Stimulated activated CD4-positive, alpha-beta T cell treated with anti-CD3 and anti-CD28 coated beads, Interleukin-1b, Interleukin-23, amount 100 ng/mL, for 1 hour (primary cell): ENCODE measurements around the gene CMTM6.
"Not testable (repeated sequence)": the region's sequence is repeated elsewhere in the genome, so short reads cannot be mapped to it uniquely, and the experiment has no call there.

ENCODE experiments used
- DNase-seq, 2 donors: peaks; one replicate each; pipeline ENCODE4 v3.0.0-alpha.2; 2020; ENCODE audit warnings: low read depth in 2 of 2

Gene CMTM6

DNA sequence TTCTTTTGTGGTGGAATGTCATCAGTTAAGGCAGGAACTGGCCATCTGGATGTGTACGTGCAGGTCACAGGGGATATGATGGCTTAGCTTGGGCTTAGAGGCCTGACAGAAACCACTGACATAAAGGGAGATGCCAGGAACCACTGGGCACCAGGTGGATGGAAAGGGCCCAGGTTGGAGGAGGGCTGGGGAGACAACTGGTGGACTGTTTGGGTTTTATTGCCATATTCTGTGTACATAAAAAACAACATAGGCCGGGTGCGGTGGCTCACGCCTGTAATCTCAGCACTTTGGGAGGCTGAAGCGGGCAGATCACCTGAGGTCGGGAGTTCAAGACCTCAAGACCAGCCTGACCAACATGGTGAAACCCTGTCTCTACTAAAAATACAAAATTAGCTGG lies 35.8 kb downstream of the CMTM6 start:
- DNase-seq: not testable (repeated sequence)

DNA sequence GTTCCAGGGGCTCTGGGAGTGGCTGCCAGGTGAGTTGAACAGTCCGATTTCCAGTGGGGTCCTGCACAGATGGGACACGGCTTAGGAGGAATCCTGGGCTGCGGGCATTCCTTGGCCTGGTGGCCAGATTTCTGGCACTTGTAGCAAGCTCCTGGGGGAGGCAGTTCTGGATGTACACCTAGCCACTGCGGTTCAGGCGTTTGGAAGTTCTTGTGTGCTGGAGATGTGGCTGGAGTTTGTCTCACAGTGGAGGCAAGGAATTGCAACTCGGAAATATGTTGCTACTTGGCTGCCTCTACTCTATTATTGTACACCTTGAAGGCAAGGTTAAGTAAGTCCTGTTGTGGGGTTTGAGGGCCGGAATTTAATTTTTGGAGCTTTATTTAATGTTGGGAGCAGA lies 37.9 kb downstream of the CMTM6 start:
- not testable (repeated sequence) for DNase-seq

DNA sequence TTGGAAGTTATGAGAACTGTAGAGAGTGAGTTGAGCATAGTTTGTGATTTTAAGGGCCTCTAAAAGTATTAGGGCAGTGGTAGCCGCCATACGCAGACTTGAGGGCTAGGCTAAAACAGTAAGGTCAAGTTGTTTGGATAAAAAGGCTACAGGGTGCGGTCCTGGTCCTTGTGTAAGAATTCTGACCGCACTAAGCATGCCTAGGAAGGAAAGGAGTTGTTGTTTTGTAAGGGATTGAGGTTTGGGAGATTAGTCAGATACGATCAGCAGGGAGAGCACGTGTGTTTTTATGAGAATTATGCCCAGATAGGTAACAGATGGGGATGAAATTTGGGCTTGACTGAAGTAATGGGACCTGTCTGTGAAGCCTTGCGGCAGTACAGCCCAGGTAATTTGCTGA lies 39.2 kb downstream of the CMTM6 start:
- not testable (repeated sequence) for DNase-seq

DNA sequence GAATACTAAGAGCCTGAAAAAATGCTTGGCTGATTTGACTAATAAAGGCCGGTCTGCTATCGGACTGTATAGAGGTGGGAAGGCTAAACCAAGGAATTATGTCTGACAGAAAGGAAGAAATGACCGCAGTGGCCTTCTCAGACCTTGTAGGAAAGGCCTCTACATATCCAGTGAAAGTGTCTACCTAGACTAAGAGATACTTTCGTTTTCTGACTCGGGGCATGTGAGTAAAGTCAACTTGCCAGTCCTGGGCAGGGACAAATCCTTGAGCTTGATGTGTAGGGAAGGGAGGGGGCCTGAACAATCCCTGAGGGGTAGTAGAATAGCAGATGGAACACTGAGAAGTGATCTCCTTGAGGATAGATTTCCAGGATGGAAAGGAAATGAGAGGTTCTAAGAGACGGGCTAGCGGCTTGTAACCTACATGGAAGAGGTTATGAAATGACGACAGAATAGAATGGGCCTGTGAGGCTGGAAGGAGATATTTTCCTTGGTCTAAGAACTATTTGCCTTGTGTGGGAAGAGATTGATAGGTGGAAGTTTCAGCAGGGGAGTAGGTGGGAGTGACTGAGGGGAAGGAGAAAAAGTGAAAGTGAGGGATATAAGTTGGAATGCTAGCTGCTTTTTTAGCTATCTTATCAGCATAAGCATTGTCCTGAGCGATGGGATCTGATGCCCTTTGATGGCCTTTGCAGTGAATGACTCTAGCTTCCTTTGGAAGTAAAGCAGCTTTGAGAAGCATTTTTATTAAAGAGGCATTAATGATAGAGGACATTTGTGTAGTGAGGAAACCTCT lies 40.3 kb downstream of the CMTM6 start:
- DNase-seq: not testable (repeated sequence)

DNA sequence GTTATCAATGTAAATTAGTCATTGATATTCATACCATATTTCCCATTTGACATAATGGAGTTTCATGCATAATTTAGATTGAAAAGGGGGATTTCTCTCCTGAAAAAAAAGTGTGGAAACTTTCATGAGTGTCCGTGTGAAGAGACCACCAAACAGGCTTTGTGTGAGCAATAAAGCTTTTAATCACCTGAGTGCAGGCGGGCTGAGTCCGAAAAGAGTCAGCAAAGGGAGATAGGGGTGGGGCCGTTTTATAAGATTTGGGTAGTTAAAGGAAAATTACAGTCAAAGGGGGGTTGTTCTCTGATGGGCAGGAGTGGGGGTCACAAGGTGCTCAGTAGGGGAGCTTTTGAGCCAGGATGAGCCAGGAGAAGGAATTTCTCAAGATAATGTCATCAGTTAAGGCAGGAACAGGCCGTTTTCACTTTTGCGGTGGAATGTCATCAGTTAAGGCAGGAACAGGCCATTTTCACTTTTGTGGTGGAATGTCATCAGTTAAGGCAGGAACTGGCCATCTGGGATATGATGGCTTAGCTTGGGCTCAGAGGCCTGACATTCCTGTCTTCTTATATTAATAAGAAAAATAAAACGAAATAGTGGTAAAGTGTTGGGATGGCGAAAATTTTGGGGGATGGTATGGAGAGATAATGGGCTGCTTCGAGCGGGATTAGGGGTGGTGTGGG lies 41.7 kb downstream of the CMTM6 start:
- not testable (repeated sequence) for DNase-seq

DNA sequence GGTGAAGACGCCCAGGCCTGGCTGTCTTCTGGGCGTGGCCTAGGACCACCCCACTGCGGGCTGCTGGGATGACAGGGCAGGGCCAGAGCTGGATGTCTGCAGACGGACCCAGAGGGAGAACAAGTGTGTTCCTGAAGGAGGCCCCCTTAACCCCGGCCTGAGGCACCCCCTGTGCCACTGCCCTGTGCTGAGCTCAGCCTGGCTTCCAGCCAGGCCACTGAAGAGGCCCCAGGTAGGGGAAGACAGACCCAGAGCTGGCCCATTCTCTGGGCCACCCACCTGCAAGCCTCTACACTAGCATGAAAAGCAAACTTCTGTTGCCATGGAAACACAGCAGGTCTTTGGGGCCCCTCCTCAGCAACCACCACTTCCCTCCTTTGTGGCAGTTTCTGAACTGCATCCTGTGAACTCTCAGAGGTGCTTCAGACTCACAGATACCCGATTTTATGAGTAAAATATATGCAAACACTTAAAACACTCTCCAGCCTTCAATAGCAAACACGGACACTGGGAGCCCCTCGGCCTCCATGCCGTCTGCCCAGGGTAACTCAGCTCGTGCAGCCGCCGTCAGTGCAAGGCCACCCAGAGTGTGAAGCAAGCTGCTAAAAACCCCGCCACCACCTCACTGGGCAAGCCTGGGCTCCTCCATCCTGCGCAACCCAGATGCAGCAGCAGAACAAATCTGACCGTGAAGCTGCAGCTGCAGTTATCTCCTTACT lies 42.5 kb downstream of the CMTM6 start:
- peak in 1 of 2 donors; percentile 42 for DNase-seq

DNA sequence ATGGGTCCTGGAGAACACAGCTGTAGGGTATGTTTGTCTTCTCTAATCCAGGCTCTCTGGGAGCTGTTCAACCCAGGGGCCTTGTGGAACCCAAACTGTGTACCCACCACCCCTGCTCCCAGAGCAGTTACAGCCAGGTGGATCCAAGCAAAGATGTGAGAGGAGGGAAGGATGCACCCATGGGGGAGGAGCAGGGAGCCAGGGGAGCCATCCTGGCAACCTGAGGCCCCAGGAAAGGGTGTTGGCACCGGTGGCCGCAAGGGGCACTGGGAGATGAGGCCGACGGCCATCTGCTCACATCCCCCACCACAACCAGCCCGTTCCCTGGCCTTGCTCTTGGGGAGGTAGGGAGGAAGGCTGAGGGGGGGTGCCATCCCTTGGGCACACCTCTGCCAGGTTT lies 43.2 kb downstream of the CMTM6 start:
- DNase-seq: no peak

DNA sequence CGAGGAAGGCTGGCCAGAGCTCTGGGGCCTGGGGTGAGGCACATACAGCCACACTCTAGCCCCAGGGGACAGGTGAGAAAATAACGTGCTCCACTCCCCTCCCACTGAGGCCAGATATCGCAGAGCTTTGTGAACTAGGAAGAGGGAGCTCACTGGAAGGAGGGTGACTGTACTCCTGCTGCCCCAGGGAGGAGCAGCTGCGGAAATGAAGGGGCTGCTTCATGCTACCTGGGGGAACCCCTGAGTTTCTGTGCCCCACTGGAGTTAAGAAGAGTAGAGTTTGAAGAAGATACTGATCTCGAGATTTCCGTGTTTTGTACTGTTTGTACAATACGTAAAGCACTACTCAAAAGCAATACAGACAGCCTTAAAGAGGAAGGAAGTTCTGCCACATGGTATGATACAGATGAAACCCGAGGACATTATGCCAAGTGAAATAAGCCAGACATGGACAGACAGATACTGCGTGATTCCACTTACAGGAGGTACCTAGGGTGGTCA lies 44.6 kb downstream of the CMTM6 start:
- DNase-seq: no peak

DNA sequence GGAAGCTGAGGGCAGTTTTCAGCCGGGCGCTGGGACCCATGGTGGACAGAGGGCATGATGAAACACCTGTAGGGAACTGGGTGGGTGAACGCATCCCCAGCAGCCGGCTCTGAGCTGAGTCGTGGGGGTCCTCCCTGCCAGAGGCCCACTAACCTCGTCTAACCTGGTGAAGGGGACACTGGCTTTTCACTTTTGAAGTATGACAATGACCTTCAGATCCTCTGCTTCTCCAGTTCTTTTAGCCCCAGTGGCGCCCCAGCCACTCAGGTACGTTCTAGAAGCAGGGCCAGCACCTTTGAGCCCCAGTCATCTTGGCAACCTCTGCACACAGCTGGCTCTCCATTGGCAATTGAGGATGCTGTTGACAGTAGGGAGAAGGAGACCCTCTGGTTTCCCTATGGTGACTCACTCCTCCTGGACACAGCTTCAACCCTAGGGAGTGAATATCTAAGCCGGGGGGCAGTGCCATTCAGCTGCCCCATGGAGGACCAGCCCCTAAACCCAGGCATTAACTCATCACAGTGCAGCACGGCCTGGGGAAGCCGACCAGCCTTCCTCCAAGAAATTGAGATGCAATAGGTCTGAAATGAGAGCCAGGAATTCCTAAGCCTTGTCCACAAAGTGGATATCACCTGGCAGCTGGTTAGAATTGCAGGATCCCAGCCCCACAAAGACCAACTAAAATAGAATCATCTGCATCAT lies 46.1 kb downstream of the CMTM6 start:
- no peak for DNase-seq

DNA sequence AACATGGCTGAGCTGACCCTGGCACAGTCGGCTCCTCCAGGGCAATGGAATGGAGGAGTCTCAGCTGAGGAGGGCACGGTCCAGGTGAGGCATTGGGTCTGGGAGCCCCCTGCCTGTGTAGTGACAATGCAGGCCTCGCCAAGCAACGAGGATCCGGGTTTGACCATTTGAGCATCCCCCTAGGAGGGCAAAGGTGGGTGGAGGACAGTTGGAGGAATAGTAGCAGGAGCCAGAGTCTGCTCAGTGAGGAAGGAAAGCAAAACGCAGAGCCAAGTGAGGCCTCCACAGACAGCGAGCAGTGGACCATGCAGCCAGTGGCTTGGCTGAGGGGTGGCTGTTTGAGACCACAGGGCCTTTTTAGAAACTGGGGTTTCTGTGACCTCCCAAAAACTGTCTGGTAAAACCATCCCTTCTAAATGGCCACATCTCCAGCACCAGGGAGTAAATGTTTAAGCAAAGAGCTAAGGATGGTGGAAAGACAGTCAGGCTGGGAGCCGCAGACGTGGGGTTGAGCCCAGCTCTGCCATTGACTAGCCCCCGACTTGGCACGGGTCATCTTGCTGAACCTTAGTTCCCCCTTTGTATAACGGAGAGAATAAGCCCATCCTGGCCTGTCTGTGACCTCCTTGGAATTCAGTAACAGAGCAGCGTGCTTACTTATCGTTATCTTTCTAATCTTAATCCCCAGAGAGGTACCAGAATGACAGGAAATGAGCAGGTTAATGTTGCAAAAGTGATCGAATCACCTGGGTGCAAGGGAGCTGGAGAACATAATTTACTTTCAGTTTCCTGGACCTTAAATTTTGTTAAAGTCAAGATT lies 46.8 kb downstream of the CMTM6 start:
- DNase-seq: no peak

DNA sequence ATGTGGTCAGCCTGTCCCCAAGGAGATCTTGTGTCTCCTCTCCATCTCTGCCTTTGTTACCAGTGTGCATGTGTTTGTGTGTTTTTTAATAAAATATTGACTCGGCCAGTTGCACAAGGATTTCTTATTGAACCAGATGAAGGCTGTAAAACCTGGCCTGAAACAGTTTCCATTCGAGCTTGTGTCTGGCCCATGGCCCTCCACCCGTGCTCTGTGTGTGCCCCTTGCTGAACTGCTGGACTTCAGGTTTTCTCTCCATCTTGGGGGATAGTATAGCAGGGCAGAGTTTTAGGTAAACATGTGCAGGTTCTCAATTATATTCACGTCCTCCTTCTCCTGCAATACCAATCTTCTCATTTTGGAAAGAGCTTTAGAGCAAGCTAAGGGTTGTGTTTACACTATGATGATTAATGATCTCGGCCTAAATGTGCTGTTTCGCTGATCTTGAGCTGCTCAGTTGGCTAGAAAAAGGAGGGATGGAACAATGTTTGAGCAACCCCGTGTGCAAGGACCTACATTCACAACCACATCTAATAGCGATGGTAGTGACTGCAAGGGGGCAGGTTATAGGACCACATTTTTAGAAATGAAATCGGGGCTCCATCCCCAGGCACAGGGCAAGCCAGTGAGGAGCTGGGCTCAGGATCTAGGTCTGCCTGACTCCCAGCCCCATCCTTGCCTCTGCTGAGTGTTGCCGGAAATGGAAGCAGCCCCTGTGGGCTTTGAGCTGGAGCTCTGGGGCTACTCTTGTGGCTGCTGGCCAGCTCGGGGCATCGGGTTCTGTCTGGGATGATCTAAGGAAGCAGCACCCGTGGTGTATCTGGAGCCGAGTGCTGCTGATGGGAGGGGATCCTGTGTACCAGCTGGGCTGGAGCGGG lies 47.7 kb downstream of the CMTM6 start:
- DNase-seq: no peak

DNA sequence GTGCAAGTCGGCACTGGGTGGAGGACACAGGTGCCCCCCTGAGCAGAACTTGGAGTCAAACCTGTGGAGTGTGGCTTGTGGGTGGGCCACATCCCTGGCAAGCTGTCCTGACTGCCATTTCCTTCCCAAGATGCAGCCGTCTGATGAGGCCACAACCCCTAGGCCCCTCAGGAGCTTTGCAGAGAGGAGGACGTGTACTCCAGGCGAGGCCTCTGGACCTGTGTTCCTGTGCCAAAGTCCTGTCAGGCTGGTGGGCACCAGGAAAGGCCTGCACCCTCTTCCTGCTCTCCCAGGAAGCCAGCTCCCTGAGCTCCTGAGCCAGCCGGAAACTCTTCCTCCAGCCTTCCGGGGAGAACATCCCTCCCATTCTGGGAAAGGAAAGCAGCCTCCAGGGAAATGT lies 48.5 kb downstream of the CMTM6 start:
- no peak for DNase-seq

DNA sequence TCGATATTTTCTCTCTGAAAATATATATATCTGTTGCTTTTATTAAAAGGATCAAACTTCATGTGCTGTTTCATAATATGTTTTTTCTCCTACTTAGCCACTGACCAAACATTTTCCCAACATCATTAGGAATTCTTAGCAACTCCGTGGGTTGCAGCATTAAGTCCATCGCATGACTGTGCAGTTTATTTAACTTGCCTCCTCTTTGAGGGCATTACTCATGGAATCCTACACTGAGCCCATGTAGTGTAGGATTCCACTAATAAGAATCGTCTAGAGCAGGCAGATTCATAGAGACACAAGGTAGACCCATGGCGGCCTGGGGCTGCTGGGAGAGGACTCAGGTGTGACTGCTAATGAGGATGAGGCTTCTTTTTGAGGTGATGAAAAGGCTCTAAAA lies 49.3 kb downstream of the CMTM6 start:
- no peak for DNase-seq

DNA sequence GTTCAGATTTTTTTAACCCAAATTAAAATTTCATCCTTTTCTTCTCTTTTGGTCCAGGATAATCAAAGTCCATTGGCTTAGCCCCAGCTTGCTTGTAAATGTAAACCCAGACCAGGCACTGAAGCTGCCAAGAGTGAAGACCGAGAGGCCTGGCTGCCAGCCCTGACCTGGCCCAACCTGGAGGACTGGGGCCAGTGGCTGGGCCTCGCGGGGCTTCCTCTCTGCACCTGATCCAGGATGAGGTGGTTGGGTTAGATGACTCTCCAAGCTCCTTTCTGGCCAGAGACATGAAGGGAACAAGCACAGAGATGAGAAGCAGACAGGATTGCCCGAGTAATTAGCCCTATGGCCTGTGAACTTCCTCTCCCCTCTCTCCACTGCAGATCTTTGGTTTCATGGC lies 50.6 kb downstream of the CMTM6 start:
- no peak for DNase-seq

DNA sequence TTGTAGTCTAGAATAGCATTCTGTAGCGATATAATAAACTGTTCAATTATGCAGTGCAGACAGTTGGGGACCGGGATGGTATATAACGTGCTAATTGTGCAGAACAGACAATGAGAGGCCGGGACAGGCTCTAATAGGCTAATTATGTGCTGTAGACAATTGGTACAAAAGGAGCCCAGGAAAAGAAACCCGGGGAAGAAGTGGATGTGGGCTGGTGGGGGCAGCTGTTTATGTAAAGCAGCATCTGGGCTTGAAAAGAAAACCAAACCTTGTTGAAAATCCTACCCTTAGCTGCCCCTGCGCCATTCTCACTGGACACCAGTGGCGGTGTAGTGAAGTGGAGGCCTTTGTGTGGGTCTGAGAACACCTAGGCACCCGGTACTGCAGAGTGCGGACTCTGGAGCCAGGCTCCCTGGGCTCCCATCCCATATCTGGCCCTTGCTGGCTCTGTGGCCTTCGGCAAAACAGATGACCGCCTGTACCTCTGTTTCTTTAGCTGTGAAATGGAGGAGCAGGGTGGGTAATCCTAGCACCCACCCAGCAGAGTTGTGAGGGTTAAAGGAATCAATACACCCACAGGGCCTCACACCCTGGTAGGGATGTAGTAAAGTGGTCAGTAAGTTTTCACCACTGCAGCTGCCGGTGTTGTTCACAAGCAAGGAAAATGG lies 51.5 kb downstream of the CMTM6 start:
- DNase-seq: no peak

DNA sequence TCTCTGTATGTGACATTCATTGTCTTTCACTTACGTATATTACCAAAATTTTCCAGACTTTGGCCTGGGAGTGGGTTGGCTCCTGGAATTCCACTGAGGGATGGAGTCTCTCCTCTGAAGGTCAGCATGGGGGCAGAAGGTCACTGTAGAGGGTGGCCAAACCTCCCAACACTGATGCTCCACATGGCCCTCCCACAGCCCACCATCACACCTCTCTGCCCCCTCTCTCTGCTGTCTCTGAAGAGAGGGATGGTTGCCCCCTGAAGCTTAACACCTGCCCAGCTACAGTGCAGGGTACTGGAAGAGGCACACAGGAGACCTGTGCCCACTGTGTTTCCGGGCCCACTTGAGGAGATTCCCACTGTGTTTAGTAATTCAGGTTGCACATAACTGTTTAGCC lies 52.2 kb downstream of the CMTM6 start:
- no peak for DNase-seq

DNA sequence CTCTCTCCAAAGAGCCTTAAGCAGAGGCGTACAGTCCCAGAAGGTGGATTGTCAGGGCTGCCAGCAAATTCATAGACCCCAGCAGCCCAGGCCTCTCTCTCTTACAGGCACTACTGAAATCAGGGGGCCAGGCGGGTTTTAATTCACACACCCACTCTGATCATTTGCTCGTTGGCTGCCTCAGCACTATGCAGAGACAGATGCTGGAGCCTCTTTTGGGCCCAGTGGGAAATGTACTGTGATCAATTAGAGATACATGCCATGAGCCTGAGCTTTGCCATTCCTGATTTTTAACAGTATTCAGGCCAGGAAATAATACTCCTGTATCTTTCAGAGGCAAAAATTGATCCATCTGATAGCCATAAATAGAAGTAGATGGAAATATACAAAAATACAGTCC lies 53.0 kb downstream of the CMTM6 start:
- DNase-seq: no peak

DNA sequence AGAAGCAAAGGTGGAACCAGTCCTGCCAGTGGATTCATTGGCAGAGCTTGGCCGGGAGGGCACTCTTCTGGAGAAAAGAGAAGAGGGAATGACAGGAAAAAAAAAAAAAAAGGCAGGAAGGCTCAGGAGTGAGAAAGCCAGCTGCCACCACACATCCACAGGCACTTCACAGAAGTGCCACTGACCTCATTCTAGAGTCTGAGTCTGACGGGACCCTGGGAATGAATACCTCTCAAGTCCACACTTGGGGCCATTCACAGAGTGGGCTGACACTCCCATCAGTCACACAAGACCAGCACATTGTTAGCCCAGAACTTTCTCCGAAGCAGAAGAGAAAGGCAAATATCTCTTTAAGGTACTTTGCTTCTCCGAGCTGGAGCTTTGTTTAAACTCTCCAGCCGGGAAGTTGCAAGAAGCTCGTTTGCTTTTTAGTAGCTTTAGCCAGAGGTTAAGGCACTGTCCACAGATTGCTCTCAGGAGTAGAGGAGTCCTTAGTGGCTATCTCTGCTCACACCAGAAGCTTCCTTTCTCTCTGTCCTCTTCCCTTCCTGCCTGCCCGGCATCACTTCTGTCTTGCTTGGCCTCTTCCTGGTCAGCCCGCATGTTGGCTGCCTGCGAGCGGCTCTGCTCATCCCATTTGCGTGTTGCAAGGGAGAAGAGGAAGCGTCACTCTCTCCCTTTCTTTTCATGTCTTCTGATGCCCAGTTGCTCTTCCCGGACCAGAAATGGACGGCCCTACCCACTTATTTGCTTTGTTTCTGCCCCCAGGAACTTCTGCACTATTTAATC lies 53.8 kb downstream of the CMTM6 start:
- no peak for DNase-seq
